Forelimb muscle (tissue), 1 donor: ENCODE results near the gene N4BP2L1. TPM values are rescaled to one million over a fixed set of nuclear protein-coding genes. Genes with fewer than 3 reads are reported as not detected.
"Not testable (repeated sequence)": the region's sequence is repeated elsewhere in the genome, so short reads cannot be mapped to it uniquely, and the experiment has no call there.

Experiments
- DNase-seq: peaks from one replicate; pipeline ENCODE4 v3.0.0-alpha.2; 2013; ENCODE audit warnings: low read depth
- polyA plus RNA-seq: library from polyadenylated mRNA; unstranded; fragments of 120-200 nt; gene quantifications from one replicate; pipeline ENCODE4 v1.2.1, GENCODE V29; 2013; ENCODE audit not compliant: insufficient read length

N4BP2L1 gene
- polyA plus RNA-seq, 1 donor: 8.8 TPM

GRCh38 chr13:32390048-32390447 lies 37.9 kb downstream of the N4BP2L1 start:
- no peak for DNase-seq

- DNase-seq: no peak
These were observed 42.5 kb downstream of the N4BP2L1 start for GRCh38 chr13:32385410-32385809.

- no peak for DNase-seq
These were observed 43.2 kb downstream of the N4BP2L1 start for GRCh38 chr13:32384702-32385101.

GRCh38 chr13:32383836-32384618 lies 43.9 kb downstream of the N4BP2L1 start:
- no peak for DNase-seq

GRCh38 chr13:32381539-32381938 lies 46.4 kb downstream of the N4BP2L1 start:
- DNase-seq: peak; percentile 8

GRCh38 chr13:32378012-32378411 lies 49.9 kb downstream of the N4BP2L1 start:
- DNase-seq: no peak

GRCh38 chr13:32376642-32377415 lies 51.1 kb downstream of the N4BP2L1 start:
- DNase-seq: no peak

GRCh38 chr13:32370805-32371204 lies 57.1 kb downstream of the N4BP2L1 start:
- DNase-seq: no peak

- no peak for DNase-seq
These were observed 65.4 kb downstream of the N4BP2L1 start for GRCh38 chr13:32362574-32362973.

- not testable (repeated sequence) for DNase-seq
These were observed 72.0 kb downstream of the N4BP2L1 start for GRCh38 chr13:32355935-32356334.

- no peak for DNase-seq
These were observed 73.9 kb downstream of the N4BP2L1 start for GRCh38 chr13:32354040-32354439.

- not testable (repeated sequence) for DNase-seq
These were observed 77.0 kb downstream of the N4BP2L1 start for GRCh38 chr13:32350839-32351441.

Other genes starting within 250 kb of the N4BP2L1 start
- gene ZAR1L, start 112.8 kb downstream of the N4BP2L1 start, polyA plus RNA-seq: not detected
- gene BRCA2, start 112.6 kb downstream of the N4BP2L1 start, polyA plus RNA-seq: 2.0 TPM
- 121 TPM for gene N4BP2L2, start 110.7 kb upstream of the N4BP2L1 start, polyA plus RNA-seq
- gene PDS5B, start 158.3 kb upstream of the N4BP2L1 start, polyA plus RNA-seq: 40.3 TPM